ENCODE data around the gene ENOX1.

The ENOX1 gene

GRCh38 chr13:43368003-43368402 lies 418.8 kb downstream of the ENOX1 start:
- Histone ChIP-seq H3K4me1 (ENCODE audit: low read length) (peaks cover 20% of the 10 kb centered on the region), H3K9ac (ENCODE audit: low read length) (no peak overlapping the region), H3K36me3 (replicated peaks; ENCODE audit: low read depth, low read length) (no peaks in the 10 kb centered on the region), H3K27ac (ENCODE audit: low read length) (no peak overlapping the region), H3K4me3 (ENCODE audit: low read length) (0 out of 2 replicates have a peak overlapping the region, but pooled peaks have one; percentile 7), H2AFZ (ENCODE audit: low read depth, low read length) (peak overlapping the region; percentile 79; the same call in 1 of the 2 replicates), H3K79me2 (ENCODE audit: low read length) (no peaks in the 10 kb centered on the region), H3K27me3 (ENCODE audit: low read depth, low read length) (no peaks in the 10 kb centered on the region), H4K20me1 (ENCODE audit: insufficient read depth, low read length) (no peaks in the 10 kb centered on the region), H3K9me3 (ENCODE audit: insufficient read depth, low read length) (no peaks in the 10 kb centered on the region), H3K4me2 (ENCODE audit: low read length) (peak overlapping the region; percentile 54)
- TF ChIP-seq EZH2phosphoT487 (IDR thresholded peaks at IDR 0.05; ENCODE audit: low read depth) (no peak), CTCF (IDR thresholded peaks at IDR 0.05; ENCODE audit: low read depth, low read length) (no peak)

GRCh38 chr13:43365039-43365344 lies 421.8 kb downstream of the ENOX1 start:
- Histone ChIP-seq H3K79me2 (ENCODE audit: low read length) (no peaks in the 10 kb centered on the region), H3K9ac (ENCODE audit: low read length) (no peak overlapping the region), H3K36me3 (replicated peaks; ENCODE audit: low read depth, low read length) (no peaks in the 10 kb centered on the region), H3K27ac (ENCODE audit: low read length) (no peak overlapping the region), H3K4me1 (ENCODE audit: low read length) (peaks cover 20% of the 10 kb centered on the region), H3K9me3 (ENCODE audit: insufficient read depth, low read length) (no peaks in the 10 kb centered on the region), H3K27me3 (ENCODE audit: low read depth, low read length) (no peaks in the 10 kb centered on the region), H3K4me3 (ENCODE audit: low read length) (no peak overlapping the region), H4K20me1 (ENCODE audit: insufficient read depth, low read length) (no peaks in the 10 kb centered on the region), H3K4me2 (ENCODE audit: low read length) (no peak overlapping the region), H2AFZ (ENCODE audit: low read depth, low read length) (no peak overlapping the region)
- no peak for TF ChIP-seq EZH2phosphoT487 (IDR thresholded peaks at IDR 0.05; ENCODE audit: low read depth)
- no peak for TF ChIP-seq CTCF (IDR thresholded peaks at IDR 0.05; ENCODE audit: low read depth, low read length)

DNA sequence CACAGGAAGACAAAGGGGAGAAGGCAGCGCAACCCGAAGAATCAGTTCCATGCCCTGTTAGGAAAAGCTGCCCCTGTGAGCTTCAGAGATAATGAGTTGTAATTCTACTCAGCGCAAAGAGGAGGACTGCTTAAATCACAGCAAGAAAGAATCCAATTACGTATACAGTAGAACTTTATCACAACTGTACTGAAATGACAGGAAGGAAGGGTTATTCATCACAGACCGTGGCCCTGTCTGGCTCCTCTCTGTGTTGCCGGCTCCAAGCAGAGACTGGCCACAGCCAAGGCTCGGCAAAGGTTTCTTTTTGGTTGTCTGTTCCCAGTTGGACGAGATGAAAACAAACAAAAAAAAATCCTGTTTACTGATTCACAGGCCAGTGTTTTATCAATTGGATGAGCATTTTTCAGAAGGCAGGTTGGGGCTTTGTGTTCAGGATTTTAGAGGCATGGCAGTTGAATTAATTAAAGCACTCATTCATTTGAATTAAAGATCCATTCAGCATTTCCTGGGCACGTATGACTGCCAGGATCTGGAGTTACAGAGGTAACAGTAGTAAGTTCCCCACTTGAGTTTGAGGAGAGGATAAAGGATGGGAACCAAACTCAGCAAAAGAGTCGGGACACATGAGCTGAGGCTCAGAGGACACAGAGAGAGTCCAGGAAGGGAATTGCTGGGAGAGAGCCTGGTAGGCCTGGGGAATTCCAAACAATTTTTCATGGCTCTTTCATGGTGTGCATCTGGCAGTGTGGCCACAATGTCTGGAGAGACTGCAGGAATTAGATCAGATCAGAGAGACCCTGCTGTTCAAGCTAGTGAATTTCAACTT lies 422.3 kb downstream of the ENOX1 start:
- no peaks in the 10 kb centered on the region for H3K9me3 ChIP-seq (ENCODE audit: insufficient read depth, low read length)
- H3K27ac ChIP-seq (ENCODE audit: low read length): no peak overlapping the region
- H3K79me2 ChIP-seq (ENCODE audit: low read length): no peaks in the 10 kb centered on the region
- TF ChIP-seq CTCF (IDR thresholded peaks at IDR 0.05; ENCODE audit: low read depth, low read length): no peak
- TF ChIP-seq EZH2phosphoT487 (IDR thresholded peaks at IDR 0.05; ENCODE audit: low read depth): no peak
- no peak overlapping the region for H2AFZ ChIP-seq (ENCODE audit: low read depth, low read length)
- no peak overlapping the region for H3K4me2 ChIP-seq (ENCODE audit: low read length)
- no peak overlapping the region for H3K9ac ChIP-seq (ENCODE audit: low read length)
- peaks cover 17% of the 10 kb centered on the region for H3K4me1 ChIP-seq (ENCODE audit: low read length)
- no peak overlapping the region for H3K4me3 ChIP-seq (ENCODE audit: low read length)
- no peaks in the 10 kb centered on the region for H3K36me3 ChIP-seq (replicated peaks; ENCODE audit: low read depth, low read length)
- no peaks in the 10 kb centered on the region for H4K20me1 ChIP-seq (ENCODE audit: insufficient read depth, low read length)
- no peaks in the 10 kb centered on the region for H3K27me3 ChIP-seq (ENCODE audit: low read depth, low read length)

DNA sequence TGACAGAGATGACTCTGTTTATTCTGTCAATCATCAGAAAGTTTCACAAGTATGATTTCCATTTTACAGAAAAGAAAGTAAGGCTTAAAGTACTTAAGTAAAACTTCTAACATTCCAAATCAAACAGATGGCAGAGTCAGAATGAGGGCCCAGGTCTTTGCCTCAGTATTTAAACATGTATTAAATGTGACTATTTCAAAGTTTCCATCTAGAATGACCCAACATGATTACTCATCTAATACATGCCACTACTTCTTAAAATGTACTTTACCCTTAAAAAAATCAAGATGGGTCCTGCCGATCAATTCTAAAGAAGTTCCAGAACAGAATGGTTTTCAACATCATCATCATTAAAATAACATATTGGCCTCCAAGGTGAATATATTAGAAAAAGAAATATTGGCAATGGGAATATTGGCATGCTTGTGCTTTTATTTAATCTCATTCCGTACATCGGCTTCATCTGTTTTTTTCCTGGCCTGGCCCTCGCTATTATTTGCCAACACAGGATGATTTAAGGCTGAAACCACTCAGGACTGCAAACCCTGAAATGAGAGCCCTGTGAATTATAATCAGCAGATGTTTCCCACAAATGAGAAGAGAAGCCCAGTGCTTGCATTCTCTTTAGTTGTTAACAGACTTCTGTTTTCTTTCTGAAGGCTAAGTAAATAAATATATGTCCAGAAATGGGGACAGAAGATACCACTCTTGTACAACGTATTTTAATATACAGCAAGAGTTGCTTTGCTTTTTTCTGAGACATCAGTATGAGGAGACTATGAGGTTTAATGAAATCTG lies 423.4 kb downstream of the ENOX1 start:
- no peaks in the 10 kb centered on the region for H3K36me3 ChIP-seq (replicated peaks; ENCODE audit: low read depth, low read length)
- no peak overlapping the region for H2AFZ ChIP-seq (ENCODE audit: low read depth, low read length)
- H3K27ac ChIP-seq (ENCODE audit: low read length): no peak overlapping the region
- H3K9me3 ChIP-seq (ENCODE audit: insufficient read depth, low read length): no peaks in the 10 kb centered on the region
- no peak overlapping the region for H3K4me2 ChIP-seq (ENCODE audit: low read length)
- peaks cover 11% of the 10 kb centered on the region for H3K4me1 ChIP-seq (ENCODE audit: low read length)
- no peak overlapping the region for H3K4me3 ChIP-seq (ENCODE audit: low read length)
- no peaks in the 10 kb centered on the region for H3K27me3 ChIP-seq (ENCODE audit: low read depth, low read length)
- H3K9ac ChIP-seq (ENCODE audit: low read length): no peak overlapping the region
- H4K20me1 ChIP-seq (ENCODE audit: insufficient read depth, low read length): no peaks in the 10 kb centered on the region
- TF ChIP-seq CTCF (IDR thresholded peaks at IDR 0.05; ENCODE audit: low read depth, low read length) (no peak), EZH2phosphoT487 (IDR thresholded peaks at IDR 0.05; ENCODE audit: low read depth) (no peak)
- H3K79me2 ChIP-seq (ENCODE audit: low read length): no peaks in the 10 kb centered on the region
